GM11168 (cell line): ENCODE data around the gene TXNRD2.
"Not testable (repeated sequence)": the region's sequence is repeated elsewhere in the genome, so short reads cannot be mapped to it uniquely, and the experiment has no call there.

Experiments used
- in situ Hi-C: fragments of 300-500 bp; cut with MboI; formaldehyde crosslinking; loops from one replicate; pipeline ENCODE4 v1.12.0; 2022; ENCODE audit warnings: low sequenced_read_pairs; ENCODE audit not compliant: unreplicated experiment

The TXNRD2 gene

DNA sequence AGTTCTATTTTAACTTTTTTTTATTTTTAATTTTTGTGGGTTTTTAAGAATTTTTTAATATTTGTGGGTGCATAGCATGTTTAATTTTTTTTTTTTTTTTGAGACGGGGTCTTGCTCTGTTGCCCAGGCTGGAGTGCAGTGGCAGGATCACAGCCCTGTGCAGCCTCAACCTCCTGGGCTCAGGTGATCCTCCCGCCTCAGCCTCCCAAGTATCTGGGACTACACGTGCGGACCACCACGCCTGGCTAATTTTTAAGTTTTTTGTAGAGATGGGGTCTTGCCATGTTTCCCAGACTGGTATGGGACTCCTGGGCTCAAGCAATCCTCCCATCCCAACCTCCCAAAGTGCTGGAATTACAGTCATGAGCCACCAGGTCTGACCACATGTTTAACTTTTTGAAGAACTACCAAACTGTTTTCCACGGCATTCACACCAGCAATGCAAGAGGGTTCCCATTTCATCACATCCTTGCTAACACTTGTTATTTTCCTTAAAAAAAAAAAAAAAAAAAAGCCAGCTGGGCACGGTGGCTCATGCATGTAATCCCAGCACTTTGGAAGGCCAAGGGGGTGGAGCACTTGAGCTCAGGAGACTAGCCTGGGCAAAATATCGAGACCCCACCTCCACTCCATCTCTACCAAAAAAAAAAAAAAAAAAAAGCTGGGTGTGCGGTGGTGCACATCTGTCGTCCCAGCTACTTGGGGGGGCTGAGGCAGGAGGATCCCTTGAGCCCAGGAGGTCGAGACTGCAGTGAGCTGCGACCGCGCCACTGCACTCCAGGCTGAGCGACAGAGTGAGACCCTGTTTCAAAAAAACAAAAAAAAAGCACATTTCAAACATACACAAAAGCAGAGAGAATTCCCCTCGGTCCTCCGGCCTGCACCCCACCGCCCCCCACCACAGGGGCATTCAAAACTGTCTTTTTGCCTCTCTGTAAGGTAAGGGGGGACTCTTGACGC lies 16.7 kb upstream of the TXNRD2 start:
- in situ Hi-C loops = no loop called here

DNA sequence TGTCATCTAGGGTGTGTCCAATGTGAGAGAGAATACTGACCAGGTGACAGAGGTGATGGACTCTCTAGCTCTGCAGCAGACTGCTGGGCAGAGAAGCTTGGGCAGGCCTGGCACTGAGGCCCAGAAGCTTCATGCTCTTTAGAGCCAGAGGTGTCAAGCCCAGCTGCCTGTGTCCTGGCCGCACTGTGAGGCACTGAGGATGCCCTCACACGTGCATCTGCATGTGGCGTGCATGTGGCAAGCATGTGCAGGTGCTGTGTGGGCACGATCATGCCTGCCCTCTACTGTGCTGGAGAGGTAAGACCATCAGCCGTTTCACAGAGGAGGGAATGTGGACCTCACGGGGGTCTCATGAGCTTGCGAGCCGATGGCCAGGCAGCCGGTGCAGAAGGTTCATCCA lies 15.8 kb upstream of the TXNRD2 start:
- in situ Hi-C loops = no loop called here

DNA sequence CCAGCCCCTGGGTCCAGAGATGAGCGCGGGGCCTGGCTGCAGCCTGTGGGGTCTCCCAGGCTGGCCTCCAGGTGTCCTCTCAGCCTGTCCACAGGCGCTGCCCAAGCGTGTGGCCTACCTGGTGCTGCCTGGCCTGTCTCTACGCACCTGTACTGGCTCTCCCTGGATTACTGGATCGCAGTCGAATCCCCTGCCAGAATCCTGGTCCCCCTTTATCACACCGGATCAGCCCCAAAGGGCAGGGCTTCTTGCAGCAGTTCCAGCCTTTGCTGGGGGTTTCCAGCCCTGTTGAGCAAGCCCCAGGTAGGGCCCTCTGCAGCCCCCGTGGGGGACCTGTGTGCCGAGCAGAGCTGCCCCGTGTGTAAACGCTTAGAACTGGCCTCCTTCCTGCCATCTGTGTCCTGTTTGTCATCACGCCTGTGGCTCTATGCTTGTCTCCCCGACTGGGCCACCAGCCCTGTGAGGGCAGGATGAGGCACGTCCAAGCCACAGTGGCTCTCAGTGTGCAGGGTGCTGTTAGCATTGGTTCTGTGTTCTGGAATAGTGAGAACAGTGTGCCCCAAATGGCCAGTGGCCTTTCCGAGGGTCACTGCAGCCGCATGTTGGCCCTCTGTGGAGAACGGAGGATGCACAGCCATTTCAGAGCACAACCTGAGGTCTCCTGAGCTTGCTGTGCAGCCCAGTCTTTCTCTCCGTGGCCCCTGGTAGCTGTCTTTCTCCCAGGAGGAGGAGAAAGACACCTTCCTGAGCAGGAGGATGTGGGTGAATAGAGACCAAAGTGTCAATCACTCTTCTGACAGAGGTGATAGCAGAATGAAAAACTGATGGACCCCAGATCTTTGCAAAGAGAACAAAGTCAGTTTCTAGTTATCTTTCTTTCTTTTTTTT lies 13.9 kb upstream of the TXNRD2 start:
- in situ Hi-C loops = no loop called here

DNA sequence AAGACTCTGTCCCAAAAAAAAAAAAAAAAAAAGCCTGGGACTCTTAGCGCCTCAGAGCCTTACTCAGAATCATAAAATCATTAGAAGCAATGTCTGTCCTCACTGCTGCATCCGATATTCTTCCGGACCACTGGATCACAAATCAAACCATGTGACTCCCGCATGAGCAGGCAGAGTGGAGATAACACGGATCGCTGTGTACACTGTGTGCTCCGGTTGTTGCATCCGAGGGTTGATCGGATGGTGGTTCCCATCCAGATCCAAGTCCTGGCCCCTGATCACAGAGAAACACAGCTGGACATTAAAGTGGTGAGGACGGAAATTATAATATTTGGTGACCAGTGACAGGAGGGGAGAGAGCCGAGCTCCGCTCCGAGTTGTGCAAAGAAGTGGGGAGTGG lies 9.7 kb upstream of the TXNRD2 start:
- in situ Hi-C loops = no loop called here

DNA sequence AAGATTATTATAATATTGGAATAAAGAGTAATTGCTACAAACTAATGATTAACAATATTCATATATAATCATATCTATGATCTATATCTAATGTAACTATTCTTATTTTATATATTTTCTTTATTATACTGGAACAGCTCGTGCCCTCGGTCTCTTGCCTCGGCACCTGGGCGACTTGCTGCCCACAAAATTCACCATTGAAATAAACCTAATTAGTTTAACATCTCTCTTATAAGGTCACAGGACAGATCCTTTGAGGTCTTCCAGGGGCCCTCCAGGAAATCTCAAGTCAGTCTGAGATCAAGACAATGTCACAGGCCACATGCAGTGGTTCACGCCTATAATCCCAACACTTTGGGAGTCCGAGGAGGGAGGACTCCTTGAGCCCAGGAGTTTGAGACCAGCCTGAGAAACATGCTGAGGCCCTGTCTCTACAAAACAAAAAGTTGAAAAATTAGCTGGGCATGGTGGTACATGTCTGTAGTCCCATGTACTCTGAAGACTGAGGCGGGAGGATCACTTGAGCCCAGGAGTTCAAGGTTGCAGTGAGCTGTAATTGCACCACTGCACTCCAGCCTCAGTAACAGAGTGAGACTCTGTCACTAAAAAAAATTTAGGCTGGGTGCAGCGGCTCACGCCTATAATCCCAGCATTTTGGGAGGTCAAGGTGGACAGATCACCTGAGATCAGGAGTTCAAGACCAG lies 6.6 kb upstream of the TXNRD2 start:
- in situ Hi-C loops = no loop called here

DNA sequence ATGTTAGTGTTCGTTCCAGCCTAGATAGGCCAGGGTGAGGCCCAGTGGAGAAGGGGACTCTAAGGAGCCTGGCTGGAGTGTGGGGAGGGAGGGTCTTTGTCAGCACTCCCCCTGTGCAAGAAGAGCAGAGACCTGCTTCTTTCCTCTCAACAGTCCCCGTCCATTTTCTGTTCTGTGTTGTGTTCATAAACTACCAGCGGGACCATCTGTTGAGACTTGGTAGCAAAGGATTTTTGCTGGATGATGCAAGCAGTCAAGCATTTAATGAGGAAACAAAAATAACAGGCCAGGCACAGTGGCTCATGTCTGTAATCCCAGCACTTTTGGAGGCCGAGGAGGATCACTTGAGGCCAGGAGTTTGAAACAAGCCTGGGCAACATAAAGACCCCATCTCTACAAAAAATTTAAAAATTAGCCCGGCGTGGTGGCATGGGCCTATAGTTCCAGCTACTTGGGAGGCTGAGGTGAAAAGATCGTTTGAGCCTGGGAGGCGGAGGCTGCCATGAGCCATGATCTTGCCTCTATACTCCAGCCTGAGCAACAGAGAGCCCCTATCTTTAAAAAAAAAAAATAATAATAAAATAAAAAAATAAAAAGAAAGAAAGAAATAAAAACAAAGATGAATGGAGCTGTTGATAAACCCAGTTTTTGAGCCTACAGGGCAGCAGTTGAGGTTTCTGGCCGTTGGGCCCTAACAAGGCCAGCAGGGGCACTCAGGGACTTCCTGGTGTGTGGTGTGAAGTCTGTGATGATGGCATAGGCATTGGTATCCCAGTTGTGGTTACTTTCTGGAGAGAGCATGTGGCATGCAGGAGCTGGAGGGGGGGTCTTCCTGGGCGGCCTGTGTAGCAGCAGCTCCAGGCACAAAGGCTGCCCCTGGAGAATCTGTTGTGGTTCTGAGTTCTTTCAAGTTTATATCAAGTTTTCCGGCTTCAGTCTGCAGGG lies 1.7 kb upstream of the TXNRD2 start:
- in situ Hi-C loops = no loop called here

DNA sequence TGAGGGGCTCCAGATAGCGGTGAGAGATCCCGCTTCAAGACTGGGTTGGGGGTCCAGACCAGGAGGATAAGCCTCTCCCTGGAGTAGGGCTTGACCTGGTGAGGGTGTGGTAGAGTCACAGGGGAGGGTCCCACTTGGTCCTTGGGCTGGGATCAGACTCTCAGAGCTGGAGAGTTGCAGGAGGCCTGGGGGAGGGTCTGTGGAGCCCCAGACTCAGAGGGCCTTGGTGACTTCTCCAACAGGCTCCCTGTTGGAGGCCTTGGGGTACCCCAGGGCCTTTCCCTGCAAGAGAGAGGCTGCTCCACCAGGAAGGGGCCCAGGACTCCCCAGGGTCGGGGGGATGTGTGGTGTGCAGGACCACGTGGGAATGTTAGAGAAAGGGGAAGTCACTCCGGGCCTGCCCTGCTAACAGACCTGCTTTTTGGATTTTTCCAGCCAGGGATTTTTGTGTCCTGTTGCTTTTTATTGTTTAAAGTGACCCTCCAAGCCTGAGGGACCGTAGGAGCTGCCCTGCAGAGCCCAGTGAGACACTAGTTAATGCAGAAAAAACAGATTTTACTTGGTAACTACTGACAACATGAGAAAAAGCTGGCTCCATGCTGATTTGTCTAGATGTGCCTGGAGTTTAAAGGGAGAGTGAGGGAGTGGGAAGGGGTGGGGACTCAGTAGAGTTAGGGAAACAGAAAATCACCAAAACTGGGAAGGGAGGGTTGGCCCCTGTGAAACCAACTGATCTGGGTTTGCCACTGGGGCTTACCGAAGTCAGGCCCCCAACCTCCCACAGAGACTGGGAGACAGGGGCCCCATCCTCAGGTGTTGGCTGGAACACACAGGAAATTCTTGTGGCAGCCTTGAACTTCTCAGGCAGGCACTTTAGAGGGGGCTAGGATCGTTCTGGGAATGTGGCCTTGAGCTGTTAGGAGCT lies 801 bp upstream of the TXNRD2 start:
- in situ Hi-C loops = no loop called here

DNA sequence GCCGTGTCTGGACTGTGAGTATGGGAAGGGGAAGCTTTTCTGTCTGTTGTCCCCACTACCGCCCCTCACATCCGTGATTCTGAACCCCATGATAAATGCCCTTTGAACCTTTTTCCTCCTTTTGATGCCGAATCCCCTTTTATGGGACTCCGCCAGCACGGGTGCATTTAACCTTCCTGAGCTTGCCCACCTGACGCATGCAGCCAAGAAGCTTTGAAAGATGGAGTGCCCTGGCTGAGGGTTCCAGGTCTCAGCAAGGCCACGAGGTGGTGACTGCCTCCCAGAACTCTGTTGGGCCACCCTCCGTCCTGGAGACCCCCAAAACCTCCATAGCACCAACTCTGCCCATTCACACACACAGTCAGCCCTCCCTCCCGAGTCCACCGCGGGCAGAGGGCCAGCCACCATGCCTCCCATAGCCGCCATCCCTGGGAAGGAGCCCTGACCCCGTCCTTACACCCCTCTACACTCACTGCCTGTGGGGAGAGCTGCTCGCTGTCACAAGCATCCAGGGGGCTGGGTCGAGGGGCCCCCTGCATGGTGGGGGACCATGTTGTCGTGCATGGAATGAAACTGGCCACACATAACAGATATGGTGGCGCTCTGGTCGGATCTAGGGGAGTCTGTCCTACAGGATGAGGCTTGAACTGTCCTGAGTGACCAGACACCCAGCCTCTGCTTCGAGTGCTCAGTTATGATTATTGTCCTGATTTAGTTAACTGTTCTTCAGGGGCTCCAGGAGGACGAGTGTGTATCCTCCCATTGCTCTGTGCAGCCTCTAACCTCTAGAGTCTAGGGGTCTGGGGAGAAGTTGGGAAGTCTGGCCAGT lies 868 bp downstream of the TXNRD2 start:
- in situ Hi-C loops = no loop called here

DNA sequence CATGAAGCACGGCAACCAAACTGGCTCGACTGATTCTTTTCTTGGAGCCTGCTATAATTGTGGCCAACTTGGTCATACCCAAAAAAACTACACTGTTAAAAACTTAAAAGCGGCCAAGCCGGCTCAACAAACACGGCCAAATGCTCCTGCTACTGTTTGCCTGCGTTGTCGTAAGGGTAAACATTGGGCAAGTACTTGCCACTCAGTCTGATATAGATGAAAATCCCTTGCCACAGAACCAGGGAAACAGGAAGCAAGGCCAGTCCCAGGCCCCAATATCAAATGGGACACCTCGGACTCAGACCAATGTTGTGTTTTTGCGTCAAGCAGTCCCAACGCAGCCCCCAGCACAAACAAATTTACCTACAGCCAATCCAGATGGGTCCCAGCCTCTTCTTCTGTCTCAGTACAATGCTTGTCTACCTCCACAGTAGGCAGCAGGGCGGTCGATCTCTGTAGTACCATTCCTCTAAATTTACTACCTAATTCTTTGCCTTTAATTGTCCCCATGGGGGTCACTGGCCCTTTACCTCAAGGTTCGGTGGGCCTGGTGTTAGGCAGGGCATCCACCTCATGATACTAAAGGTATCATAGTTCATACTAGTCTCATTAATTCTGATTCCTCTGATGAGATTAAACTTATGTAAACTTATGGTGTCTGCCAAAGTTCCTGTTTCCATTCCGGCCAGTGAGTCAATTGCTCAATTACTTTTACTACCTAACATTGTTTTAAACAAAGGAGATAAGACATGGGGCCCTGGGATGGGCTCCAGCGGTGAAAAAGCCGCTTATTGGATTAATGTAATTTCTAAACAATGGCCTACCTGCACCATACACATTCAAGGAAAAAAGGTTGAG lies 3.8 kb downstream of the TXNRD2 start:
- in situ Hi-C loops = no loop called here

DNA sequence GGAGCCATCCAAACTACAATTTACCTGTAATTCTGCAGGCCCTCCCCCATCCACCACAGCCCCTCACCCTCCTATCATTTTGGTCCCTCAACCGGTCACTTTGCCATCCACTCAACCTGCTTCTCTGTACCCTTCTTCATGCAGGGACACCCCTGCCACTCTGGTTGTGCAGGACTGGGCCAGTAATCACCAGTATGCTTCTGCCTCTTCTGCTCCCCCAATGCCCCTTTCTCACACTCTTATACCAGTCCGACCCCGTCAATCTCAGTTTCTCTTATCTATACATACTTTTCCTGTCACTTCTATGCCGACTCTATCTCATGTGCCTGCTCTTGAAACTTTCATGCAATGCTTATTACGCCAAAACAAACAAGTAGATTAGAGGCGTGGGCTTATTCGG lies 5.1 kb downstream of the TXNRD2 start:
- in situ Hi-C loops = no loop called here

DNA sequence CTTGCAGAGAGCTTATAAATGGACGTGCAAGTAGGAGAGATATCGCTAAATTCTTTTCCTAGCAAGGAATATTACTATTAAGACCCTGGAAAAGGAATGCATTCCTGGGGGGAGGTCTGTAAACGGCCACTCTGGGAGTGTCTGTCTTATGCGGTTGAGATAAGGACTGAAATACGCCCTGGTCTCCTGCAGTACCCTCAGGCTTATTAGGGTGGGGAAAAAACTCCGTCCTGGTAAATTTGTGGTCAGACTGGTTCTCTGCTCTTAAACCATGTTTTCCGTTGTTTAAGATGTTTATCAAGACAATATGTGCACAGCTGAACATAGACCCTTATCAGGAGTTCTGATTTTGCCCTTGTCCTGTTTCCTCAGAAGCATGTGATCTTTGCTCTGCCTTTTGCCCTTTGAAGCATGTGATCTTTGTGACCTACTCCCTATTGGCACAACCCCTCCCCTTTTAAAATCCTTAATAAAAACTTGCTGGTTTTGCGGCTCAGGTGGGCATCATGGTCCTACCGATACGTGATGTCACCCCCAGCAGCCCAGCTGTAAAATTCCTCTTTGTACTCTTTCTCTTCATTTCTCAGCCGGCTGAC lies 6.4 kb downstream of the TXNRD2 start:
- in situ Hi-C loops = not testable (repeated sequence)

DNA sequence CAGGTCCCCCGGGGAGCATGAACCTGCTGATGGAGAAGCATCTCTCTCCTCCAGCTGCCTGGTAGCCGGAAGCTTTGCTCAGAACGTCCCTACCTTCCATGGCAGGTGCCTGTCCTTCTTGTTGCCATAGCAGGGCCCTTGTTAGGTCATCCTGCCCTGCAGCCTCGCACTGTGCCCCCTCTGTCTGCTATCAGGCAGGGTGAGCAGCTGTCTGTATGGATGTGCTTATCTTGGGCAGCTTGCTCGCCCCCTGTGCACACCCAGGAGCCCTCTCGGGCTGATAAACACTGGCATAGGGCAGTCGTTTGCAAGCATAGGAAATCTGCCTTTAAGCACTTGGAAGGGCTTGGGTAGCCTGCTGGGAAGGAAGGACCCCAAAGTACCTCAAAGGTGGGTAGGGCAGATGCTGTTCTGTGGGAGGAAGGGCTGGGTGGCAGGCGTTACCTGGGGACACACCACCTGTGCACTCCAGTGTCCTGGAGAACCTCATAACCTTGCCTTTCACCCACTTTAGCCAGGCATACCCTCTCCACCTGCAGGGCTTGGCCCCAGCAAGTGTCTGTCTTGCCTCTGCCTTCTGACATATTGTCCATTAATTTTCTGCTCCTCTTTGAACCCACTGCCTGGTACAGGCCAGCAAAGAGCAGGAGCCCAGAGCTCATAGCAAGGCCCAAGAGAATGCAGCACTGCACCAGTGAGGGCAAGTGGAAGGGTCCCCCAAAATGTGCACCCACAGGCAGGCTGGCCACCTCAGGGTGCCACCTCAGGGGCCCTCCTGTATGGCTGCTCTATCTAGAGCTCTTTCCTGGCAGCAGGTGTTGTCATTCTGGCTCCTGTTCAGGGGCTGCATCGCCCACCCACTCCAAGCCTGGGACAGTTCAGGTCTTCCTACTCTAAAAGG lies 8.0 kb downstream of the TXNRD2 start:
- in situ Hi-C loops = no loop called here

DNA sequence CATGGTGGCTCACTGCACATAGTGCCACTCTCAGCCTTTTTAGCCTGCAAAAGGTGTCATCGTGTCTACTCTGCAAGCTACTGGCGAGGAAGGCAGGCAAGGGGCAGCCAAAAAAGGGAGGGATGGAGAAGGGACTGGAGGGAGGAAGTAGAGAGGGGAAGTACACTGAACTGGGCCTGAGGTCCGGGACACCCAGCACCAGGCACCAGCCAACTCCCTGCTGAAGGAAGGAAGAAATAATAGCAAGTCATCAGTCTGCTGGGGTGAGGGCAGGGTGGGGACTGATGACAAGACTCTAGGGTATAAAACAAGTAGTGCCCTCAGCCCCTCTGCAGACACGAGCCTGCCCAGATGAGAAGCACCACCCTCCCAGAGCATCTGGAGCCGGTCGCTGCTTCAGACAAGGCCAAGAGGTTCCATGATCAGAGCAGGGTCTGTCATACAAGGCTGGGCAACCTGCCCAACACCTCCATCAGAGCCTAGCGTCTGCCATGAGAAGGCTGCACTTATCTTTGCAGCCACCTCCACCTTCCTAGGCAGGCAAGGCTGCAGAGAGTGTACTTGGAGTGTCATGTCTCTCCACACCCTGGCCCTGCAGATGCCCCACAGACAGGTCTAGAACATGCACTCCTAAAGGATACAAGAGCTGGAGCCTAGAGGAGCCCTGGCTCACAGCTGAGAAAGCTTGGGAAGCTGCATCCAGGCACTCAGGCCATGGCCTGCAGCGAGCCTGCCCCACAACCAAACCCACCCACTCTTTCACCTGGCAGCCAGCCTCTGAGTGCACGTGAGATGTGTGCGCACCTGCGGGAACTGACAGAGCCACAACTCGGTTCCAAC lies 9.0 kb downstream of the TXNRD2 start:
- in situ Hi-C loops = no loop called here

DNA sequence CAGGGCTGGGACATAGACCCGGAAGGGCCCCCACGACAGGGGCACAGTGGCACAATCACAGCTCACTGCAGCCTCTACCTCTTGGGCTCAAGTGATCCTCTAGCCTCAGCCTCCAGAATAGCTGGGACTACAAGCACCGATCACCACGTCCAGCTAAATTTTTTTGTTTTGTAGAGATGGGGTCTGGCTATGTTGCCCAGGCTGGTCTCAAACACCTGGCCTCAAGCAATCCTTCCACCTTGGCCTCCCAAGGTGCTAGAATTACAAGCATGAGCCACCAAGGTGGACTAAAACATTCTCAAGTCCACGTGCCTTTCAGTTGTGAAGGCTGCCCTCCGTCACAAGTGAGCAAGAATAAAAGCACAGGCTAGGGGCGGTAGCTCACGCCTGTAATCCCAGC lies 10.1 kb downstream of the TXNRD2 start:
- in situ Hi-C loops = no loop called here
